Fibroblast of skin of abdomen (primary cell): ENCODE data around the gene INTS4.
"Not testable (repeated sequence)": the region's sequence is repeated elsewhere in the genome, so short reads cannot be mapped to it uniquely, and the experiment has no call there.

Experiments used
- DNase-seq: peaks from one replicate; pipeline ENCODE4 v3.0.0-alpha.2; 2013

The INTS4 gene

GRCh38 chr11:78023426-78023825 is 29.0 kb upstream of the INTS4 start:
- DNase-seq = no peak

DNA sequence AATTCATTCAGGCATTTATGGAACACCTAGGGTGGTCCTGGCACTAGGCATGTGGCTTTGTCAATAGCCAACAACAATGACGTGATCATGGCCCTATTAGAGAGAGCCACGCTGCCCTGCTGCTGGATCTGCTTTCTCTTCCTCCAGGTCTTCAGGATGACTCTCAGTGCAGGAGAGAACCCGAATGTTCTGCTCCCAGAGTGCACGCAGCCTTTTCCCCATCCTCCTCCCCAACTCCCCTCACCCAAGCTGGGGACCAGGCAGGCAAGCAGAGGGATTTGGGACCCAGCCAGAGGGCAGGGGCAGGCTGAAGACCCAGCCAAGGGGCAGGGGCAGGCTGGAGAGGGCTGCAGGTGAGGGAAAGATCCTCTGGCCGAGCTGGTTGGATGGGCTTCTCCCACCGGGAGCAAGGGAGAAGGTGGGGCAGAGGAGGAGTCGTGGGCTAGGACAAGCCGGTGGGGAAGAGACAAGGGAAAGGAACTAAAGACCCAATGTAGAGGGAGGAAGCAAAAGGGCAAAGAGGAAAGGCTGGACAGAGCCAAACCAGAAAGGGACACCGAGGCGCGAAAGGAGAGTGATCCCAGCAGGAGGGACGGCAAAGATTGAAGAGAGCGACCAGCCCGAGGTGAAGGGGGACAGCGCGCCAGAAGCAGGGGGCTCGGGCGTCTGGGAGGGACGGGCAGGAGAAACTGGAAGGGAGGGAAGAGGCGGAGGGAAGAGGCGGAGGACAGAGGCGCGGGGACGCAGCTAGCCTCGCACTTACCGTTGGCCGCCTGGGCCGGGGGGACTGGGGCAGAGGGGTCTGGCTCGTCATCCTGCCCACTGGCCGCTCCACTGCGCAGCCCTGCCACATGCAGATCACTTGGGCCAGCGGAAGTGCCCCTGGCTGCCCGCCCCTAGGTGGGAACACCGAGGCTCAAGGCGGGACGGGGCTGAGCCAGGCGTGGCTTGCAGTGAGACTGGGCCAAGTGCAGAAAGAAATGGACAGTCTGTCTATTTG is 28.2 kb upstream of the INTS4 start, which contains the start of gene KCTD14:
KCTD14 (minus strand) TSS at position 880 of the 1,000 bp plus-strand sequence; CDS start at position 853, 27 bp downstream.
- no peak for DNase-seq

DNA sequence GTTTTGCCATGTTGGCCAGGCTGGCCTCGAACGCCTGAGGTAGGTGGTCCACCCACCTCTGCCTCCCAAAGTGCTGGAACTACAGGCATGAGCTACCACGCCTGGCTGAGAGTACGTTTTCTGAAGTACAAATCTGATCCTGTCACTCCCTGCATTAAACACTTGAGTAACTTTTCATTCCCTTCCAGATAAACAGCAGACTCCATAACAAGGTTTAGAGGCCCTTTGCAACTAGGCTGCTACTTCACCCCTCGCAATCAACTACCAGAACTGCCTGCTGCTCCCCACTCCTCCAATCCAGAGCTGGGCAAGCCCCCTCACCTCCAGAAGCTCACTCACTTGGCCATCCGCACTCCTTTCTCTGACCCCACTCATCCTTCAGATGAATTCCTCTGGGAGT is 27.1 kb upstream of the INTS4 start:
- DNase-seq = no peak

- DNase-seq = no peak
Measured at GRCh38 chr11:78020246-78020645, 25.8 kb upstream of the INTS4 start.

DNA sequence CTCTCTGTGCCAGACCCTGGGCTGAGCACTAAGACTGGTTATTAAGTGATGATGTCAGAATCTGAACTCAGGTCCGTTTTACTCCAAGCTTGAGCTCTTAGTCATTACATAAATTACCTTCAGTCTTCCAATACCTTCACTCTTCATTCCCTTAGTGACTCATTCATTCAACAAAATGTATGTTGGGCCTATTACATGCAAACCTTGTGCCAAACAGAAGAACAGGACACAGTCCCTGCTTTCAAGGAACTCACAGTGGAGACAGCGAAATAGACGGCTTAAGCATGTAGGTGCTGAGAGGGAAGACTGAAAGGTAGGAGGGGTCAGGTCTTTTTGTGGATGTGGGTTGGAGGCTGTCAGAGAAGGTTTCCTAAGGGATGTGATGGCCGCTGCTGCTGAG is 25.3 kb upstream of the INTS4 start:
- peak; percentile 38 for DNase-seq

- no peak for DNase-seq
Measured at GRCh38 chr11:78015878-78016277, 21.4 kb upstream of the INTS4 start.

GRCh38 chr11:78014937-78015520 is 20.6 kb upstream of the INTS4 start:
- not testable (repeated sequence) for DNase-seq

GRCh38 chr11:78011301-78011700 is 16.8 kb upstream of the INTS4 start:
- DNase-seq = no peak

GRCh38 chr11:78010755-78011154 is 16.3 kb upstream of the INTS4 start:
- DNase-seq = no peak

- DNase-seq = no peak
Measured at GRCh38 chr11:78010304-78010703, 15.8 kb upstream of the INTS4 start.

GRCh38 chr11:78009062-78009461 is 14.6 kb upstream of the INTS4 start:
- DNase-seq = no peak

GRCh38 chr11:78000193-78000592 is 5.7 kb upstream of the INTS4 start:
- DNase-seq = peak; percentile 68

DNA sequence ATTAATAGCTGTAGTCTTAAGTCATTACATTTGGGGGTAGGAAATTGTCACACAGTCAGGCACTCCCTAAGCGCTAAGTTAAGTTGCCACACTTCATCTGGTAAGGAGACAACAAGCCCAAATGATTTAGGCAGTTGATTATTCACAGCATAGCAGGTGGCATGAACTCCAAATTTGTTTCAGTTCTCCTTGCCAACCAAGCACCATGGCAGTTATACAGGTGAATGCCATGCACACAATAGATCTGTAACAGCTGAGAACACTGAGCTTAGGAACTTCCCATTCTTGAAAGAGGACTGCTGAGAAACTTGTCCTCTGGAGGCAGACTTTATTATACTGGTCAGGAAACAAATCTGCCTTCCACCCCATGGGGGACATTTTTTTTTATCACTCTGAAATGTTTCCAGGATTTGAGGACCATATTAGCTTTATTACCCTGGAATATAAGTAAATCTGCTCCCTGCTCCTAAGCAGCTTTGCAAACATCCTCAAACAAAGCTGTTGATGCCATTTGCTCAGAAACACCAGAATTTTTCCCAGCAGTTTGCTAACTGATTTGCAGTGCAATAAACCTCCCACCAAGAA is 5.1 kb upstream of the INTS4 start:
- no peak for DNase-seq

DNA sequence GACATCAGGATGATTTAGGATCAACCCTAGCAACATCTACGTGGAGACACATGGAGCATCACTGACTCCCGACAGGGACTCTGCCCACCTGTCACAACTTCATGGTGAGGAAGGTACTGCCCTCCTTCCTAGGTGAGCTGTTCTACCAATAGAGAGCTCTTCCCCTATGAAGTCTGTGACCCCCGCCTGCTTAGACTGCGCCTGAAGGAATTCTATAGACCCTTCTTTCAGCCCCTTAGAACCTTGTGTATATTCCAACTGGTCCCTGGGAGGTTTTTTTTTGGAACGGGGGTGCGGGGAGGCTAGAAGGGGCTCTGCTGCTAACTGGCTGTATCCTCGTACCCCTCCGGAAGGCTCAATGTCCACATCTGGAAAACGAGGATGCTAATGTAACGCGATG is 566 bp downstream of the INTS4 start:
- DNase-seq = no peak

DNA sequence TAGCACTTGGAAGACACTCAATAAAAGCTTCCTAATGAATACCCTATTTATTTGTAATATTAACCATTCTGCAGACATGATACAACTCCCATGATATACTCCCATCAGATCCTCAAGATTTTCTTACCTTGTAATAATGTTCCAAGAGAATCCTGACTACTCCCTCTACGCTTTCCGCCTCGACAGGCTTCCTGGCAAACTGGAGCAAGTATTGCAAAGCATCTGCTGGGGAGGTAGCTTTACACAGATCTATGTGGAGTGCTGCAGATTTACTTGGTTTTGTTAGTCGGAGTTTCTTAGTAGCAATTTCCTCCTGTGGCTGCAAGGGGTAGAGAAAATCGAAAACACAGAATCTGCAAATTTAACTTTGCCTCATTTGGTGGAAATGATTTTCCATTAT is 3.5 kb downstream of the INTS4 start:
- DNase-seq = no peak

DNA sequence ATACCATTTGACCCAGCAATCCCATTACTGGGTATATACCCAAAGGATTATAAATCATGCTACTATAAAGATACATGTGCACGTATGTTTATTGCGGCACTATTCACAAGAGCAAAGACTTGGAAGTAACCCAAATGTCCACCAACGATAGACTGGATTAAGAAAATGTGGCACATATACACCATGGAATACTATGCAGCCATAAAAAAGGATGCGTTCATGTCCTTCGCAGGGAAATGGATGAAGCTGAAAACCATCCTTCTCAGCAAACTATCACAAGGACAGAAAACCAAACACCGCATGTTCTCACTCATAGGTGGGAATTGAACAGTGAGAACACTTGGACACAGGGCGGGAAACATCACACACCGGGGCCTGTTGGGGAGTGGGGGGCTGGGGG is 8.0 kb downstream of the INTS4 start:
- DNase-seq = not testable (repeated sequence)

- DNase-seq = no peak
Measured at GRCh38 chr11:77981346-77981947, 13.0 kb downstream of the INTS4 start.

- no peak for DNase-seq
Measured at GRCh38 chr11:77968337-77968736, 26.1 kb downstream of the INTS4 start.

- no peak for DNase-seq
Measured at GRCh38 chr11:77967753-77968152, 26.7 kb downstream of the INTS4 start.

GRCh38 chr11:77967121-77967520 is 27.3 kb downstream of the INTS4 start:
- DNase-seq = no peak

GRCh38 chr11:77966338-77966737 is 28.1 kb downstream of the INTS4 start:
- DNase-seq = no peak

GRCh38 chr11:77959434-77959833 is 35.0 kb downstream of the INTS4 start:
- DNase-seq = peak; percentile 2

- not testable (repeated sequence) for DNase-seq
Measured at GRCh38 chr11:77958583-77959177, 35.8 kb downstream of the INTS4 start.
